Caki2 (cell line): ENCODE data around the gene PSEN1. TPM values are rescaled to one million over a fixed set of nuclear protein-coding genes. Genes with fewer than 3 reads are reported as not detected.
"Not testable (repeated sequence)": the region's sequence is repeated elsewhere in the genome, so short reads cannot be mapped to it uniquely, and the experiment has no call there.

ENCODE experiments used
- DNase-seq: peaks from one replicate; pipeline ENCODE4 v3.0.0-alpha.2; 2015; ENCODE audit warnings: low read depth
- in situ Hi-C: cut with HindIII; loops from 2 replicates; pipeline ENCODE4 v1.10.0; 2016; ENCODE audit warnings: low sequenced_read_pairs, low pct_unique_long_range_greater_than_20kb, mixed read lengths
- total RNA-seq: library from RNA; depleted of rRNA; stranded (reverse); fragments of >200 nt; shearing (Covaris generic); gene quantifications from 2 replicates; pipeline ENCODE4 v1.2.3, GENCODE V29; 2014; ENCODE audit warnings: low replicate concordance

The PSEN1 gene
- total RNA-seq, 1 experiment from 2014 or later: 29.1 TPM

- DNase-seq: no peak
- in situ Hi-C loops: no loop called here
Observed at GRCh38 chr14:73146111-73146510, 9.8 kb downstream of the PSEN1 start.

- in situ Hi-C loops: no loop called here
- DNase-seq: no peak
Observed at GRCh38 chr14:73149753-73150152, 13.4 kb downstream of the PSEN1 start.

GRCh38 chr14:73153272-73153671 lies 17.0 kb downstream of the PSEN1 start:
- in situ Hi-C loops: no loop called here
- DNase-seq: no peak

- no peak for DNase-seq
- in situ Hi-C loops: no loop called here
Observed at GRCh38 chr14:73162251-73162650, 25.9 kb downstream of the PSEN1 start.

- in situ Hi-C loops: no loop called here
- no peak for DNase-seq
Observed at GRCh38 chr14:73166399-73166798, 30.1 kb downstream of the PSEN1 start.

- no peak for DNase-seq
- in situ Hi-C loops: no loop called here
Observed at GRCh38 chr14:73167727-73168126, 31.4 kb downstream of the PSEN1 start.

GRCh38 chr14:73168274-73168673 lies 32.0 kb downstream of the PSEN1 start:
- DNase-seq: no peak
- in situ Hi-C loops: no loop called here

- in situ Hi-C loops: no loop called here
- no peak for DNase-seq
Observed at GRCh38 chr14:73168691-73169090, 32.4 kb downstream of the PSEN1 start.

- DNase-seq, in situ Hi-C loops: not testable (repeated sequence)
Observed at GRCh38 chr14:73169855-73170254, 33.5 kb downstream of the PSEN1 start.

- DNase-seq: no peak
- in situ Hi-C loops: no loop called here
Observed at GRCh38 chr14:73170686-73171085, 34.4 kb downstream of the PSEN1 start.

GRCh38 chr14:73172500-73172899 lies 36.2 kb downstream of the PSEN1 start:
- DNase-seq: no peak
- in situ Hi-C loops: no loop called here

- DNase-seq: peak; percentile 21
- in situ Hi-C loops: no loop called here
Observed at GRCh38 chr14:73173092-73173735, 36.9 kb downstream of the PSEN1 start.

GRCh38 chr14:73176685-73177084 lies 40.4 kb downstream of the PSEN1 start:
- in situ Hi-C loops: no loop called here
- no peak for DNase-seq

GRCh38 chr14:73180385-73180805 lies 44.1 kb downstream of the PSEN1 start:
- DNase-seq: peak; percentile 18
- in situ Hi-C loops: no loop called here

- in situ Hi-C loops: not testable (repeated sequence)
Observed at GRCh38 chr14:73180969-73181368, 44.7 kb downstream of the PSEN1 start.

GRCh38 chr14:73188501-73188911 lies 52.2 kb downstream of the PSEN1 start:
- peak; percentile 59 for DNase-seq
- in situ Hi-C loops: no loop called here

More at GRCh38 chr14:73180969-73181368, 44.7 kb downstream of the PSEN1 start:
- DNase-seq: not testable (repeated sequence)

- in situ Hi-C loops: no loop called here
Observed at GRCh38 chr14:73189651-73190050, 53.3 kb downstream of the PSEN1 start.

GRCh38 chr14:73191441-73191840 lies 55.1 kb downstream of the PSEN1 start:
- in situ Hi-C loops: no loop called here

More at GRCh38 chr14:73189651-73190050, 53.3 kb downstream of the PSEN1 start:
- DNase-seq: peak; percentile 21

GRCh38 chr14:73194306-73194705 lies 58.0 kb downstream of the PSEN1 start:
- DNase-seq, in situ Hi-C loops: not testable (repeated sequence)

More at GRCh38 chr14:73191441-73191840, 55.1 kb downstream of the PSEN1 start:
- DNase-seq: no peak

- no peak for DNase-seq
- in situ Hi-C loops: no loop called here
Observed at GRCh38 chr14:73198253-73198652, 61.9 kb downstream of the PSEN1 start.
